Measurements from ENCODE around the gene C21orf58.
"Not testable (repeated sequence)": the region's sequence is repeated elsewhere in the genome, so short reads cannot be mapped to it uniquely, and the experiment has no call there.

C21orf58 gene

GRCh38 chr21:46323710-46324389 is at the start of gene C21orf58, which contains the start of gene PCNT:
TSS of gene C21orf58 (minus strand) at chr21:46323870. CDS start at chr21:46322738, 1,132 bp downstream.
TSS of gene PCNT (plus strand) at chr21:46324156. CDS start at chr21:46324229, 73 bp downstream.
- peak; percentile 93 to 99 (median 97) for DNase-seq

- DNase-seq, result not testable (repeated sequence)
Measured at GRCh38 chr21:46372947-46373346, 49.3 kb upstream of the C21orf58 start.

DNA sequence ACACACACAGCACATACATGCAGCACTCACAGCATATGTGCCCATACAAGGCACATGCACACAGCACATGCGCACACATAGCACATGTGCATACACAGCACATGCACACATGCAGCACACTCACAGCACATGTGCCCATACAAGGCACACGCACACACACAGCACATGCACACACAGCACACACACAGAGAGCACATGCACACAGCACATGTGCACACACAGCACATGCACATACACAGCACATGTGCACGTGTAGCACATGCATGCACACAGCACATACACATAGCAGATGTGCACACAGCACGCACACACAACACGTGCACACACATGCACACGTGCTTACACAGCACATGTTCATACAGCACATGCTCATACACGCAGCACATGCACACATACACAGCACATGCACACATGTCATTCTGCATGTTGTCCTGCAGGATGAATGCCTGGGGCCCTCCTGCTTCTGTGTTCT is 48.4 kb upstream of the C21orf58 start:
- DNase-seq, result no peak

- no peak for DNase-seq
Measured at GRCh38 chr21:46371204-46372013, 47.7 kb upstream of the C21orf58 start.

GRCh38 chr21:46369520-46370235 is 46.0 kb upstream of the C21orf58 start:
- DNase-seq, result no peak

- DNase-seq, result peak in 1 of 6 experiments; percentile 28
Measured at GRCh38 chr21:46368533-46369285, 45.0 kb upstream of the C21orf58 start.

DNA sequence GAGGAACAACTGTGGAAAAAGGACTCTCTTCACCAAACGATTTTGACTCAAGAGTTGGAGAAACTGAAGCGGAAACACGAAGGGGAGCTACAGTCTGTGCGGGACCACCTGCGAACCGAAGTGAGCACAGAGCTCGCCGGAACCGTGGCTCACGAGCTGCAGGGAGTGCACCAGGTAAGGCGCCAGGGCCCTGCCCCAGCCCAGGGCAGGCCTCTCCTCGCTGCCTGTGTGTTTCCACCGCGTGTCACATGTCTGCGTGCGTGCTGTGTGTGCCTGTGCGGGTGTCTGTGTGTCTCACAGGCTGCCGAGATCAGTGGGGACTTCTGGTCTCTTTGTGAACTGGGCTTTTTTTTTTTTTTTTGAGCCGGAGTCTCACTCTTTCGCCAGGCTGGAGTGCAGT is 43.3 kb upstream of the C21orf58 start:
- DNase-seq, result no peak

DNA sequence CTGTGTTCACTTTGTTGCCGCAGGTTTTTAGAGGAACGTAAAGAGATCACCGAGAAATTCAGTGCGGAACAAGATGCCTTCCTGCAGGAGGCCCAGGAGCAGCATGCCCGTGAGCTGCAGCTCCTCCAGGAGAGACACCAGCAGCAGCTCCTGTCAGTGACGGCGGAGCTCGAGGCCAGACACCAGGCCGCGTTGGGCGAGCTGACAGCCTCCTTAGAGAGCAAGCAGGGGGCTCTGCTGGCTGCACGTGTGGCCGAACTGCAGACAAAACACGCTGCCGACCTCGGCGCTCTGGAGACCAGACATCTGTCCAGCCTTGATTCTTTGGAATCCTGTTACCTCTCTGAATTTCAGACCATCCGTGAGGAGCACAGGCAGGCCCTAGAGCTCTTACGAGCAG is 42.9 kb upstream of the C21orf58 start:
- no peak for DNase-seq

- DNase-seq, result no peak
Measured at GRCh38 chr21:46366091-46366490, 42.4 kb upstream of the C21orf58 start.

- no peak for DNase-seq
Measured at GRCh38 chr21:46363698-46364097, 40.0 kb upstream of the C21orf58 start.

DNA sequence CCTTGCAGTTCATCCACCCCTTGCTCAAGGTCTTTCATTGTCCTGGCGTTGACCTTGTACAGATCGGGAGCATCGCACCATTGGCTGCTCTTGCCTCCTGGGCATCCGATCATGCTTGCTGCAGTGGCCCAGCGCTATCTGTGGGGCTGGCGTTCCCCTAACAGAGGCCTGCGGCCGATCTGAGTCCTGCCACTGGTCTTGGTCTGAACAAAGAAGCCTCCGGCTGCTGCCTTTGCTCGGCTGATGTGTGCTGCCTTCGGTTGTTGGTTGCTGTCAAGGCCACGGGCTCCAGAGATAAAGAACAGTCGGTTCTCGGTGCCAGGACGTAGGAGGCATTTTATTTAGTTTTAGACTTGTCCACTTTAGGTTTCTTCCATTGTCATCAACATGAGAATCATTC is 39.3 kb upstream of the C21orf58 start:
- DNase-seq, result no peak

DNA sequence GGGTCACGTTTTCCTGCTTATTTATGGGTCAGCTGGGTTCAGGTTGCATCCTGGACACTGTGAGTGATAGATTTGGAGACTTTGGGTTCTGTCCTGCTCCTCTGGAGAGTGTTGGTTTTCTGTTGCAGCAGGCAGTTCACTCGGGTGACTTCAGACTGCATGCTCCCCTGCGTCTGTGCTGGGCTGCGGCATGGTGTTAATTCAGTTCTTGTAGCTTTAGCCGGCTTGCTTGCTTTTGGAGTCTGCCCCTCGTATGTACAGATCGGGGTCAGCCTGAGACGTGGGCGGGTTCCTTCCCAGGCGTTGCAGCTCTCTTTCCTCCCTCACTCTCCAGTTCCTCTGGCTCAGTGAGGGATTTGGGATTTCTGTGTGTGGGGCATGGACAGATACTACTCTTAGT is 38.3 kb upstream of the C21orf58 start:
- DNase-seq, result no peak

GRCh38 chr21:46361176-46361575 is 37.5 kb upstream of the C21orf58 start:
- DNase-seq, result no peak

DNA sequence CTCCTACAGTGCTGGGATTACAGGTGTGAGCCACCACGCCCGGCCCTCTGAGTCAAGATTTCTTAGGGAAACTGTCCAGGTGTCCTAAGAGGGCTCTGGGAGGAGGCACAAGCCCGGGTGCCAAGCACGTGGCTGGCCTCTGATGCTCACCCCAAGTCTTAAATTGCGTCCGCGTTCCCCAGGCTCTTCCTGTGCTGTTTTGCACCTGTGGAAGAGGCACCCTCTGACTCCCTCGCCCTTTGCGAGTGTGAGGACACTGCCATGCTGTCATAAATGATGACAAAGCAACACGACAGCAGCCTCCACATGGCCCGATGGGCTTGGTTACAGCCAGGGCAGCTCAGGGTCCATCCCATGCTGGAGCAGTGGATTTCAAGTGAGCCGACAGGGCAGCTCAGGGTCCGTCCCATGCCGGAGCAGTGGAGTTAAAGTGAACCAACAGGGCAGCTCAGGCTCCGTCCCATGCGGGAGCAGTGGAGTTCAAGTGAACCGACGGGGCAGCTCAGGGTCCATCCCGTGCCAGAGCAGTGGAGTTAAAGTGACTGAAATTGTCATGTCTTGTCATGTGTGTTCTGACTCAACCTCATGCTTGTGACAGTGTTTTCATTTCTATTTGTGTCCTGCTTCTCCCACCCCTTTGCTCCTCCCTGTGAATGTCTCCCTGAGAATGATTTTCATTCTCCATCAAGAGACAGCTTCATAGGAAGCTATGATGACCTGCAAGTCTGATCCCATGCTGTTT is 34.2 kb upstream of the C21orf58 start:
- DNase-seq, result no peak

DNA sequence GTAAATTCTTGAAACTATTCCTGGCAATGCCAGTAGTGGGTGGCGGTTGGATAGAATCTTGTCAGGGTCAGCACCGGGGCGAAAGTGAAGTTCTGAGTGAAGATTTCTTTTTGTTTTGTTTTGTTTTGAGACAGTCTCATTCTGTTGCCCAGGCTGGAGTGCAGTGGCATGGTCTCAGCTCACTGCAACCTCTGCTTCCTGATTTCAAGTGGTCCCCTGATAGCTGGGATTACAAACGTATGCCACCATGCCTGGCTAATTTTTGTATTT is 33.6 kb upstream of the C21orf58 start:
- no peak for DNase-seq

DNA sequence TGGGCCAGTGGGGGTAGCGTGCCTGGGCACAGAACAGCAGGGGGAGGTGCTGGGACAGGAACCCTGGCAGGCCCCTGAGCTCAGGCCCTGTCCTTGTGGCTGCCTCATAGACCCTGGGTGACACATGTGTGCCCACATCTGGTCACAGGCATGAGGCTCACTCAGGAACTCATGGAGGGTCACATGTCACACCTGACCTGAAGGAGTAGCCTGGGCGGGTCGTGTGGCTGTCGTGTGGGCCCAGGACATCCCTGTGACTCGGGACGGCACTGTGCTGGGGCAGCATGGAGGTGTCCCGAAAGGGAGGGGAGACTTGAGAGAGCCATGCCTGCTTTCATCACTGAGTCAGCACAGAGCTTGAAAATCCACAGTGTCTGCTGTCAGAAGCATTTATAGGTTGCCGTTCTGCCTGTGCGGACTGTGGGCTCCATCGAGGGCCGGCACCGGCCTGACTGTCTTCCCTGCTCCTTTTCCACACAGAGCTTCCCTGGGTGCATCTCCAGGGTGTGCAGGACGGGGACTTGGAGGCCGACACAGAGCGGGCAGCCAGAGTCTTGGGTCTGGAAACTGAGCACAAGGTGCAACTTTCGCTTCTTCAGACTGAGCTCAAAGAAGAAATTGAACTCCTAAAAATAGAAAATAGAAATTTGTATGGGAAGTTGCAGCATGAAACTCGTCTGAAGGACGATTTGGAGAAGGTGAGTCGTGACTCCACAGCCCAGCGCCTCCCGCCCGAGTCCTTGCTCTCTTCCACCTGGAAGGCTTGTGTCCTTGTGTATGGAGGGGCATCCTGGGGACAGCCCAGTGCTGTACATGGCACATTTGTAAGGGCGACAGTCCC is 33.0 kb upstream of the C21orf58 start:
- no peak for DNase-seq

DNA sequence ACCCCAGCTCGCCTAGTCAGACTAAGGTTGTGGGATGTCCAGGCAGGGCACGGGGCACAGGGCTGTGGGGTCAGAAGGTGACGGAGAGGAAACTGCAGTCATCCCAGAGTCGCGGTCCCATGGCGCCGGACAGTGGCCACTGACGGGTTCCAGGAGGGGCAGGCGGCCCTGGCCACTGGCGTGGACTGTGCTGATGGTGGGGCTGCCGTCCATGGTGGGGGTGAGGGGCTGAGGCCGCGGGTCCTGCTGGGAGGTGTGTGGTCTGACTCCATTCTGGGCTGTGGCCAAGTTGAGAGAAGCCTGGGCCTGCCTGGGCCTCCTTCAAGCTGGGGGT is 32.3 kb upstream of the C21orf58 start:
- DNase-seq, result no peak

DNA sequence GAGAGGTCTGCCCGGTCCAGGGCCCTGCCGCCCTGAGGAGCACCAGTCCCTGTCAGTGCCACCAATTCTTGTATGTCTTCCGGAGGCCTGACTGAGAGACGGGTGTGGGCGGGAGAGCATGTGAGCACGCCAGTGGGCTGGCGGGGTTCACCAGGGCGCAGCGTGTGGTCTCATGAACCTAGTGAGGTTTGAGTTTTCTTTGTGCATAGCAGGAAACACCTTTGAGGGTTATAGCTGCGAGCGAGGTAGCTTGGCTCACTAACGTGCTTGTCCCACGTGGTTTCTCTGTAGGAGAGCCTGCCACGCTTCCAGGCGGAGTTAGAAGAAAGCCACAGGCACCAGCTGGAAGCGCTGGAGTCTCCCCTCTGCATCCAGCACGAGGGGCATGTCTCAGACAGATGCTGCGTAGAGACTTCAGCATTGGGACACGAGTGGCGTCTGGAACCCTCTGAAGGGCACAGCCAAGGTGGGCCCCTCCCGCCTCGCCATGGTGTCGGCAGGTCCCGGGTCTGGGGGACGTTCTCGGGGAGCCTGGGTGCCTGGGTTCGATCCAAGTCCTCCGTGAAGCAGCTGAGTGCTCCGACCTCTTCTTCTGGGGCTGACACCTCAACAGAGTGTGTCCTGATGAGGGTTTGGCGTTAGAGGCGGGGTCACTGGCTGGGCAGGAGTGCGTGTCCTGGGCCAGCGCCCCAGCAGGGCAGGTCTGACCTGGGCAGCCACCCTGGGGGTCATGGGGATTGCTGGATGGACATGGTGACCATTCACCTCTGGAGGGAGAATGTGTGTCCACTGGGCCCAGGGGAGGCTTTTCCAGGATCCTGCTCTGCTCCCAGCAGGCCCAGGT is 31.7 kb upstream of the C21orf58 start:
- DNase-seq, result no peak

GRCh38 chr21:46354518-46354917 is 30.8 kb upstream of the C21orf58 start:
- no peak for DNase-seq

GRCh38 chr21:46354046-46354445 is 30.4 kb upstream of the C21orf58 start:
- DNase-seq, result no peak

All from stimulated activated naive CD4-positive, alpha-beta T cell (primary cell).